WTC11 (cell line): Measurements from ENCODE around the gene ZNF512B. TPM values are rescaled to one million over a fixed set of nuclear protein-coding genes. Genes with fewer than 3 reads are reported as not detected.

ENCODE experiments used
- ATAC-seq: fragments of 200-7000 bp; cut with Tn5 transposase; 2 replicates; pipeline ENCODE4 v1.10.0; 2021; ENCODE audit warnings: mild to moderate bottlenecking, moderate library complexity
- CTCF ChIA-PET: fragments of 300-600 bp; sonication (Branson Sonifier 250); formaldehyde crosslinking; loops from one replicate; lab custom pipeline; 2021; ENCODE audit warnings: antibody characterized with exemption; lab: Charles Lee
- POLR2A ChIA-PET: fragments of 350-600 bp; sonication (Branson Sonifier 250); formaldehyde crosslinking; loops from one replicate; lab custom pipeline; 2021; ENCODE audit warnings: antibody characterized with exemption; lab: Charles Lee
- DNase-seq: peaks from one replicate; pipeline ENCODE4 v3.0.0; 2021; ENCODE audit warnings: low spot score
- H3K27ac Mint-ChIP-seq: 2 replicates; pipeline ENCODE4 v1.8.0; 2021; ENCODE audit warnings: mixed read lengths
- H3K27me3 Mint-ChIP-seq: 2 replicates; pipeline ENCODE4 v1.8.0; 2021; ENCODE audit warnings: low read depth, mild to moderate bottlenecking, moderate library complexity, mixed read lengths
- H3K36me3 Mint-ChIP-seq: 2 replicates; pipeline ENCODE4 v1.8.0; 2021; ENCODE audit warnings: mixed read lengths
- H3K4me1 Mint-ChIP-seq: 2 replicates; pipeline ENCODE4 v1.8.0; 2022; ENCODE audit warnings: mixed read lengths
- H3K4me3 Mint-ChIP-seq: 2 replicates; pipeline ENCODE4 v1.8.0; 2021; ENCODE audit warnings: mild to moderate bottlenecking, moderate library complexity, mixed read lengths
- H3K9me3 Mint-ChIP-seq: 2 replicates; pipeline ENCODE4 v1.8.0; 2021; ENCODE audit warnings: mixed read lengths
- GABPB1 ChIP-seq: sonication (generic); formaldehyde crosslinking; IDR thresholded peaks from 2 replicates; pipeline ENCODE4 v1.8.1; 2023; ENCODE audit warnings: mild to moderate bottlenecking, missing genetic modification reagents
- HMGA2 ChIP-seq: fragments of 250-450 bp; sonication (Bioruptor Pico); IDR thresholded peaks from 2 replicates; pipeline ENCODE4 v1.4.0; 2021; ENCODE audit warnings: mild to moderate bottlenecking, moderate library complexity
- JAZF1 ChIP-seq: fragments of 250-450 bp; sonication (Bioruptor Pico); IDR thresholded peaks from 2 replicates; pipeline ENCODE4 v1.9.0; 2021; ENCODE audit warnings: moderate library complexity, mild to moderate bottlenecking, inconsistent platforms
- MYBL2 ChIP-seq: sonication (generic); formaldehyde crosslinking; IDR thresholded peaks from 2 replicates; pipeline ENCODE4 v1.8.1; 2023; ENCODE audit warnings: mild to moderate bottlenecking, moderate library complexity, missing genetic modification reagents
- NFE2L1 ChIP-seq: sonication (generic); formaldehyde crosslinking; IDR thresholded peaks from 2 replicates; pipeline ENCODE4 v1.8.1; 2023; ENCODE audit warnings: missing genetic modification reagents
- NFYB ChIP-seq: sonication (generic); formaldehyde crosslinking; conservative IDR thresholded peaks from 2 replicates; pipeline ENCODE4 v1.8.0; 2022; ENCODE audit warnings: low read depth, missing genetic modification reagents
- OVOL2 ChIP-seq: fragments of 250-450 bp; sonication (Bioruptor Pico); IDR thresholded peaks from 2 replicates; pipeline ENCODE4 v1.9.0; 2021; ENCODE audit warnings: mild to moderate bottlenecking, borderline replicate concordance
- SP1 ChIP-seq: sonication (generic); formaldehyde crosslinking; conservative IDR thresholded peaks from 2 replicates; pipeline ENCODE4 v1.8.1; 2022; ENCODE audit warnings: missing genetic modification reagents
- ZNF138 ChIP-seq: sonication (generic); formaldehyde crosslinking; conservative IDR thresholded peaks from 2 replicates; pipeline ENCODE4 v1.8.1; 2022; ENCODE audit warnings: mild to moderate bottlenecking, moderate library complexity, missing genetic modification reagents
- ZNF671 ChIP-seq: fragments of 250-450 bp; sonication (Bioruptor Pico); IDR thresholded peaks from 2 replicates; pipeline ENCODE4 v1.8.0; 2021; ENCODE audit warnings: mild to moderate bottlenecking
- total RNA-seq: library from RNA; stranded (reverse); gene quantifications from 3 replicates; pipeline ENCODE4 v1.2.3, GENCODE V29; 2021
- TF ChIP-seq, protein P1 (sequence below): fragments of 250-450 bp; sonication (Bioruptor Pico); IDR thresholded peaks from 2 replicates; pipeline ENCODE4 v2.1.2; 2022; ENCODE audit warnings: mild to moderate bottlenecking, moderate library complexity
- TF ChIP-seq, protein P2 (sequence below): fragments of 250-450 bp; sonication (Bioruptor Pico); IDR thresholded peaks from 2 replicates; pipeline ENCODE4 v1.9.0; 2021; ENCODE audit warnings: moderate library complexity, mild to moderate bottlenecking, inconsistent platforms, borderline replicate concordance
- TF ChIP-seq, protein P3 (sequence below): sonication (generic); formaldehyde crosslinking; IDR thresholded peaks from 2 replicates; pipeline ENCODE4 v1.8.1; 2023; ENCODE audit warnings: mild to moderate bottlenecking, missing genetic modification reagents, moderate library complexity
- TF ChIP-seq, protein P4 (sequence below): fragments of 250-450 bp; sonication (Bioruptor Pico); conservative IDR thresholded peaks from 2 replicates; pipeline ENCODE4 v1.9.0; 2021; ENCODE audit warnings: mild to moderate bottlenecking
- TF ChIP-seq, protein P5 (sequence below): sonication (generic); formaldehyde crosslinking; IDR thresholded peaks from 2 replicates; pipeline ENCODE4 v1.8.1; 2022; ENCODE audit warnings: low read depth, missing genetic modification reagents, borderline replicate concordance
- TF ChIP-seq, protein P6 (sequence below): sonication (generic); formaldehyde crosslinking; IDR thresholded peaks from 2 replicates; pipeline ENCODE4 v1.8.1; 2023; ENCODE audit warnings: mild to moderate bottlenecking, moderate library complexity, missing genetic modification reagents

The ZNF512B gene
- total RNA-seq, 1 experiment from 2014 or later, result 23.3 TPM

DNA sequence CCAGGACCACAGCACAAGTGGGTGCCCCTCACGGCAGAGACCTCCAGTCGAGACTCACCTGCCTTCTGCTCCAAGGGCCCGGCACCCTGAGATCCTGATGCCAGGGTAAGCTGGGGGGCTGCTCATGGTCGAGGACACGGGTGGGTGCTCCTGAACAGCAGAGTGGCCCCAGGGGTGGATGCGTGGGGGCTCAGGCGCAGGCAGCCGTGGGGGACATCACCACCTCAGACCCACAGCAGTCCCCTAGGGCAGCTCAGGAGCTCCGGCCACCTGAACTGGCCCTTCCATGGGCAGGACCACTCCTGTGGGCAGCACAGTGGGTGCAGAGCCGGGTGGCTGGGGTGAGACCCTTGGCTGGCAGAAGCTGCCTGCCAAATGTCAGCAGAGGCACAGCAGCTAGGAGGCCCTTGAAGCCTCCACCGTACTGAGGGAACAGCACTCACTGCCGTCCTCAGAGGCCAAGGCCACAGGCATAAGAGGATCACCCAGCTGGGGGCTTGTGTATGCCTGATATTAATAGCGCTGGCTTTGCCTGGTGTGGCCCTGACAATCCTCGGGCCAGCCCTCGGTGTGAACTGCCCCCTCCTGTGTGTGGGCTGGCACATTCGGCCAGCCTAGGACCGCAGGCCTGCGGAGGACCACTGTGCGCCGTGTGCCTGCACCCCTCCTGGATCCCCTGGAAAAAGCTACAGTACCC is 18.9 kb downstream of the ZNF512B start:
- Mint-ChIP-seq H3K27me3 (no peaks in the 10 kb centered on the region), H3K27ac (no peak overlapping the region; the same call in 1 of the 2 replicates), H3K4me3 (no peak overlapping the region), H3K9me3 (0 out of 2 replicates have a peak, but pooled peaks cover 3% of the 10 kb centered on the region), H3K36me3 (peaks cover 3% of the 10 kb centered on the region), H3K4me1 (peaks cover 26% of the 10 kb centered on the region)
- CTCF ChIA-PET, result interaction anchor here (1.2 to 3.3 kb wide), 3 partner anchors 23 to 103 kb away, joined by 3 to 14 read pairs (median 4); partner anchors contain the start of gene PRPF6
- no peak for DNase-seq
- POLR2A ChIA-PET, result interaction anchor here (1.0 kb wide), 1 partner anchor 9 kb away, joined by 4 read pairs; no protein-coding TSS in a partner anchor
- TF ChIP-seq, protein P1, sequence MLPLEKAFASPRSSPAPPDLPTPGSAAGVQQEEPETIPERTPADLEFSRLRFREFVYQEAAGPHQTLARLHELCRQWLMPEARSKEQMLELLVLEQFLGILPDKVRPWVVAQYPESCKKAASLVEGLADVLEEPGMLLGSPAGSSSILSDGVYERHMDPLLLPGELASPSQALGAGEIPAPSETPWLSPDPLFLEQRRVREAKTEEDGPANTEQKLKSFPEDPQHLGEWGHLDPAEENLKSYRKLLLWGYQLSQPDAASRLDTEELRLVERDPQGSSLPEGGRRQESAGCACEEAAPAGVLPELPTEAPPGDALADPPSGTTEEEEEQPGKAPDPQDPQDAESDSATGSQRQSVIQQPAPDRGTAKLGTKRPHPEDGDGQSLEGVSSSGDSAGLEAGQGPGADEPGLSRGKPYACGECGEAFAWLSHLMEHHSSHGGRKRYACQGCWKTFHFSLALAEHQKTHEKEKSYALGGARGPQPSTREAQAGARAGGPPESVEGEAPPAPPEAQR (CRISPR knock-in tag), result no peak
- no peak for TF ChIP-seq HMGA2 (CRISPR knock-in tag)
- TF ChIP-seq, protein P2, sequence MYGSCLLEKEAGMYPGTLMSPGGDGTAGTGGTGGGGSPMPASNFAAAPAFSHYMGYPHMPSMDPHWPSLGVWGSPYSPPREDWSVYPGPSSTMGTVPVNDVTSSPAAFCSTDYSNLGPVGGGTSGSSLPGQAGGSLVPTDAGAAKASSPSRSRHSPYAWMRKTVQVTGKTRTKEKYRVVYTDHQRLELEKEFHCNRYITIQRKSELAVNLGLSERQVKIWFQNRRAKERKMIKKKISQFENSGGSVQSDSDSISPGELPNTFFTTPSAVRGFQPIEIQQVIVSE (CRISPR knock-in tag), result no peak
- TF ChIP-seq JAZF1 (CRISPR knock-in tag), result no peak
- TF ChIP-seq, protein P3, sequence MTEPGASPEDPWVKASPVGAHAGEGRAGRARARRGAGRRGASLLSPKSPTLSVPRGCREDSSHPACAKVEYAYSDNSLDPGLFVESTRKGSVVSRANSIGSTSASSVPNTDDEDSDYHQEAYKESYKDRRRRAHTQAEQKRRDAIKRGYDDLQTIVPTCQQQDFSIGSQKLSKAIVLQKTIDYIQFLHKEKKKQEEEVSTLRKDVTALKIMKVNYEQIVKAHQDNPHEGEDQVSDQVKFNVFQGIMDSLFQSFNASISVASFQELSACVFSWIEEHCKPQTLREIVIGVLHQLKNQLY, result no peak
- no peak for TF ChIP-seq OVOL2 (CRISPR knock-in tag)
- no peak for TF ChIP-seq MYBL2 (CRISPR knock-in tag)
- TF ChIP-seq NFE2L1, result no peak
- TF ChIP-seq SP1 (CRISPR knock-in tag), result no peak
- TF ChIP-seq NFYB (CRISPR knock-in tag), result no peak
- TF ChIP-seq, protein P4, sequence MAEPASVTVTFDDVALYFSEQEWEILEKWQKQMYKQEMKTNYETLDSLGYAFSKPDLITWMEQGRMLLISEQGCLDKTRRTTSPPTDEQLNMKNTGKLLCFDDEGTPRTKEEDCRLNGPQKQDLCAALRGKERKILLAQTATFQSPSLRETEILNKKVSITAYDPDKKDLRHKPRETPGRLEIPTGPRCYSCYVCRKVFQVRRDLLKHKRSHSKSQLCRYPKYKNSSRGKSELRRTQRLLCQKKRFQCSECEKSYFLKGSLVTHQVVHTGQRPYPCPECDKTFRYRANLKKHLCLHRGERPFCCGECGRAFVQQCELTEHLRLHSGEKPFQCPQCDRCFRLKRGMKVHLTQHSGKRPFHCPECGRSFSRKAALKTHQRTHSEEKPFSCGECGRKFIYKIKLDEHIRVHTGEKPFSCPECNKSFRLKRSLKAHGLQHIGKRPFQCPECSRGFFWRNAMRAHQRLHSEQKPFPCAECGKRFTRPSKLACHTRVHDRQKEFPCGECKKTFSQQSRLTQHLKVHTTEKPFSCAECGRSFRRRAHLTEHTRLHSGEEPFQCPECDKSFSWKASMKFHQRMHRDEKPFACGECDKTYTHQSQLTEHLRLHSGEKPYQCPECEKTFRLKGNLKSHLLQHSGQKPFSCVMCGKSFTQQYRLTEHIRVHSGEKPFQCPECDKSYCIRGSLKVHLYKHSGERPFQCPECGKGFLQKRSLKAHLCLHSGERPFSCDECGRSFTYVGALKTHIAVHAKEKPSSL (CRISPR knock-in tag), result no peak
- no peak for TF ChIP-seq ZNF671 (CRISPR knock-in tag)
- no peak for TF ChIP-seq GABPB1
- TF ChIP-seq, protein P5, sequence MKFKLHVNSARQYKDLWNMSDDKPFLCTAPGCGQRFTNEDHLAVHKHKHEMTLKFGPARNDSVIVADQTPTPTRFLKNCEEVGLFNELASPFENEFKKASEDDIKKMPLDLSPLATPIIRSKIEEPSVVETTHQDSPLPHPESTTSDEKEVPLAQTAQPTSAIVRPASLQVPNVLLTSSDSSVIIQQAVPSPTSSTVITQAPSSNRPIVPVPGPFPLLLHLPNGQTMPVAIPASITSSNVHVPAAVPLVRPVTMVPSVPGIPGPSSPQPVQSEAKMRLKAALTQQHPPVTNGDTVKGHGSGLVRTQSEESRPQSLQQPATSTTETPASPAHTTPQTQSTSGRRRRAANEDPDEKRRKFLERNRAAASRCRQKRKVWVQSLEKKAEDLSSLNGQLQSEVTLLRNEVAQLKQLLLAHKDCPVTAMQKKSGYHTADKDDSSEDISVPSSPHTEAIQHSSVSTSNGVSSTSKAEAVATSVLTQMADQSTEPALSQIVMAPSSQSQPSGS, result no peak
- TF ChIP-seq, protein P6, sequence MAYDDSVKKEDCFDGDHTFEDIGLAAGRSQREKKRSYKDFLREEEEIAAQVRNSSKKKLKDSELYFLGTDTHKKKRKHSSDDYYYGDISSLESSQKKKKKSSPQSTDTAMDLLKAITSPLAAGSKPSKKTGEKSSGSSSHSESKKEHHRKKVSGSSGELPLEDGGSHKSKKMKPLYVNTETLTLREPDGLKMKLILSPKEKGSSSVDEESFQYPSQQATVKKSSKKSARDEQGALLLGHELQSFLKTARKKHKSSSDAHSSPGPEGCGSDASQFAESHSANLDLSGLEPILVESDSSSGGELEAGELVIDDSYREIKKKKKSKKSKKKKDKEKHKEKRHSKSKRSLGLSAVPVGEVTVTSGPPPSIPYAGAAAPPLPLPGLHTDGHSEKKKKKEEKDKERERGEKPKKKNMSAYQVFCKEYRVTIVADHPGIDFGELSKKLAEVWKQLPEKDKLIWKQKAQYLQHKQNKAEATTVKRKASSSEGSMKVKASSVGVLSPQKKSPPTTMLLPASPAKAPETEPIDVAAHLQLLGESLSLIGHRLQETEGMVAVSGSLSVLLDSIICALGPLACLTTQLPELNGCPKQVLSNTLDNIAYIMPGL (CRISPR knock-in tag), result no peak
- no peak for TF ChIP-seq ZNF138
- ATAC-seq, result no peak
